ENCODE measurements around the gene CLK2.
"Not testable (repeated sequence)": the region's sequence is repeated elsewhere in the genome, so short reads cannot be mapped to it uniquely, and the experiment has no call there.

The CLK2 gene

GRCh38 chr1:155254228-155254713, 19.0 kb downstream of the CLK2 start:
- H3K27ac ChIP-seq (ENCODE audit: low read depth, low read length) = peak overlapping the region; percentile 98
- peaks cover 9 to 45% (median 33%) of the 10 kb centered on the region in 5 donors for H3K4me1 ChIP-seq (ENCODE audit: control insufficient read depth in 5 of 5, insufficient read depth in 5 of 5, low read length in 5 of 5)
- peaks cover 2 to 19% (median 17%) of the 10 kb centered on the region in 5 donors for H3K36me3 ChIP-seq (ENCODE audit: control insufficient read depth in 5 of 5, insufficient read depth in 5 of 5, low read length in 5 of 5)
- peak overlapping the region in 4 of 5 donors; percentile 82 to 98 (median 95) for H3K9ac ChIP-seq (ENCODE audit: low read length in 5 of 5)
- no peaks in the 10 kb centered on the region for H3K9me3 ChIP-seq (ENCODE audit: control insufficient read depth in 5 of 5, low read length in 5 of 5)
- peak overlapping the region; percentile 42 to 88 (median 76) for H3K4me3 ChIP-seq (ENCODE audit: low read depth in 1 of 5, low read length in 5 of 5)
- no peaks in the 10 kb centered on the region for H3K27me3 ChIP-seq (ENCODE audit: control insufficient read depth in 5 of 5, insufficient read depth in 4 of 5, low read length in 5 of 5)

- Histone ChIP-seq H3K27me3 (ENCODE audit: control insufficient read depth in 5 of 5, insufficient read depth in 4 of 5, low read length in 5 of 5) (no peaks in the 10 kb centered on the region), H3K9me3 (ENCODE audit: control insufficient read depth in 5 of 5, low read length in 5 of 5) (no peaks in the 10 kb centered on the region), H3K4me1 (ENCODE audit: control insufficient read depth in 5 of 5, insufficient read depth in 5 of 5, low read length in 5 of 5) (peaks cover 9 to 45% (median 33%) of the 10 kb centered on the region in 5 donors), H3K9ac (ENCODE audit: low read length in 5 of 5) (peak overlapping the region in 2 of 5 donors; percentile 12 to 98), H3K4me3 (ENCODE audit: low read depth in 1 of 5, low read length in 5 of 5) (peak overlapping the region in 4 of 5 donors; percentile 10 to 88 (median 46)), H3K27ac (ENCODE audit: low read depth, low read length) (no peak overlapping the region), H3K36me3 (ENCODE audit: control insufficient read depth in 5 of 5, insufficient read depth in 5 of 5, low read length in 5 of 5) (peaks cover 2 to 18% (median 16%) of the 10 kb centered on the region in 5 donors)
Observed at GRCh38 chr1:155253797-155254196, 19.5 kb downstream of the CLK2 start.

DNA sequence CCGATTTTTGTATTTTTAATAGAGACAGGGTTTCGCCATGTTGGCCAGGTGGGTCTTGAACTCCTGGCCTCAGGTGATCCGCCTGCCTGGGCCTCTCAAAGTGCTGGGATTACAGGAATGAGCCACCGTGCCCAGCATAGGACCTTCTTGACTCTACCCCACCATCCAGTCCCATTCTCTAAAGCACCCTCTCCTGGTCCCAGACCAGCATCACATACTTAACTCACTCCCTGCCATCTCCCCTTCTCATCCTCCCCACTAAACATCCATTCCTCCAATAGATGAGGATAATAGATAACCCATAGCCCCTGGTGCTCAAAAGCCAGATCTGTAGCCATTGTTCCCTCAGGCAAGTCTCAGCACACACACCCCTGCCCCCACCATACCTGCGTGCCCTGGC, 20.1 kb downstream of the CLK2 start:
- Histone ChIP-seq H3K27me3 (ENCODE audit: control insufficient read depth in 5 of 5, insufficient read depth in 4 of 5, low read length in 5 of 5) (no peaks in the 10 kb centered on the region), H3K9ac (ENCODE audit: low read length in 5 of 5) (no peak overlapping the region), H3K4me1 (ENCODE audit: control insufficient read depth in 5 of 5, insufficient read depth in 5 of 5, low read length in 5 of 5) (peaks cover 9 to 45% (median 33%) of the 10 kb centered on the region in 5 donors), H3K4me3 (ENCODE audit: low read depth in 1 of 5, low read length in 5 of 5) (no peak overlapping the region), H3K27ac (ENCODE audit: low read depth, low read length) (no peak overlapping the region), H3K9me3 (ENCODE audit: control insufficient read depth in 5 of 5, low read length in 5 of 5) (no peaks in the 10 kb centered on the region), H3K36me3 (ENCODE audit: control insufficient read depth in 5 of 5, insufficient read depth in 5 of 5, low read length in 5 of 5) (peaks cover 0 to 17% (median 13%) of the 10 kb centered on the region in 5 donors)

- H3K27me3 ChIP-seq (ENCODE audit: control insufficient read depth in 5 of 5, insufficient read depth in 4 of 5, low read length in 5 of 5) = no peaks in the 10 kb centered on the region
- H3K4me1 ChIP-seq (ENCODE audit: control insufficient read depth in 5 of 5, insufficient read depth in 5 of 5, low read length in 5 of 5) = peaks cover 9 to 43% (median 33%) of the 10 kb centered on the region in 5 donors
- no peak overlapping the region for H3K4me3 ChIP-seq (ENCODE audit: low read depth in 1 of 5, low read length in 5 of 5)
- H3K36me3 ChIP-seq (ENCODE audit: control insufficient read depth in 5 of 5, insufficient read depth in 5 of 5, low read length in 5 of 5) = peaks cover 0 to 19% (median 7%) of the 10 kb centered on the region in 5 donors
- H3K9ac ChIP-seq (ENCODE audit: low read length in 5 of 5) = no peak overlapping the region
- no peaks in the 10 kb centered on the region for H3K9me3 ChIP-seq (ENCODE audit: control insufficient read depth in 5 of 5, low read length in 5 of 5)
- H3K27ac ChIP-seq (ENCODE audit: low read depth, low read length) = no peak overlapping the region
Observed at GRCh38 chr1:155251566-155251965, 21.7 kb downstream of the CLK2 start.

GRCh38 chr1:155250633-155251449, 22.5 kb downstream of the CLK2 start:
- H3K36me3 ChIP-seq (ENCODE audit: control insufficient read depth in 5 of 5, insufficient read depth in 5 of 5, low read length in 5 of 5) = peaks cover 0 to 16% (median 7%) of the 10 kb centered on the region in 5 donors
- no peaks in the 10 kb centered on the region for H3K27me3 ChIP-seq (ENCODE audit: control insufficient read depth in 5 of 5, insufficient read depth in 4 of 5, low read length in 5 of 5)
- H3K4me1 ChIP-seq (ENCODE audit: control insufficient read depth in 5 of 5, insufficient read depth in 5 of 5, low read length in 5 of 5) = peaks cover 7 to 36% (median 28%) of the 10 kb centered on the region in 5 donors
- H3K27ac ChIP-seq (ENCODE audit: low read depth, low read length) = no peak overlapping the region
- peak overlapping the region in 4 of 5 donors; percentile 1 to 69 (median 68) for H3K9ac ChIP-seq (ENCODE audit: low read length in 5 of 5)
- peak overlapping the region in 4 of 5 donors; percentile 32 to 65 (median 48) for H3K4me3 ChIP-seq (ENCODE audit: low read depth in 1 of 5, low read length in 5 of 5)
- H3K9me3 ChIP-seq (ENCODE audit: control insufficient read depth in 5 of 5, low read length in 5 of 5) = no peaks in the 10 kb centered on the region

- no peaks in the 10 kb centered on the region for H3K9me3 ChIP-seq (ENCODE audit: control insufficient read depth in 5 of 5, low read length in 5 of 5)
- H3K4me3 ChIP-seq (ENCODE audit: low read depth in 1 of 5, low read length in 5 of 5) = peak overlapping the region in 4 of 5 donors; percentile 32 to 65 (median 48)
- H3K27ac ChIP-seq (ENCODE audit: low read depth, low read length) = no peak overlapping the region
- H3K27me3 ChIP-seq (ENCODE audit: control insufficient read depth in 5 of 5, insufficient read depth in 4 of 5, low read length in 5 of 5) = no peaks in the 10 kb centered on the region
- H3K4me1 ChIP-seq (ENCODE audit: control insufficient read depth in 5 of 5, insufficient read depth in 5 of 5, low read length in 5 of 5) = peaks cover 6 to 31% (median 25%) of the 10 kb centered on the region in 5 donors
- H3K36me3 ChIP-seq (ENCODE audit: control insufficient read depth in 5 of 5, insufficient read depth in 5 of 5, low read length in 5 of 5) = peaks cover 0 to 16% (median 7%) of the 10 kb centered on the region in 5 donors
- peak overlapping the region in 4 of 5 donors; percentile 1 to 69 (median 68) for H3K9ac ChIP-seq (ENCODE audit: low read length in 5 of 5)
Observed at GRCh38 chr1:155250246-155250632, 23.1 kb downstream of the CLK2 start.

- Histone ChIP-seq H3K36me3 (ENCODE audit: control insufficient read depth in 5 of 5, insufficient read depth in 5 of 5, low read length in 5 of 5) (peaks cover 0 to 16% (median 7%) of the 10 kb centered on the region in 5 donors), H3K9me3 (ENCODE audit: control insufficient read depth in 5 of 5, low read length in 5 of 5) (no peaks in the 10 kb centered on the region), H3K27ac (ENCODE audit: low read depth, low read length) (no peak overlapping the region), H3K9ac (ENCODE audit: low read length in 5 of 5) (no peak overlapping the region), H3K27me3 (ENCODE audit: control insufficient read depth in 5 of 5, insufficient read depth in 4 of 5, low read length in 5 of 5) (peaks cover 0 to 3% (median 0%) of the 10 kb centered on the region in 5 donors), H3K4me1 (ENCODE audit: control insufficient read depth in 5 of 5, insufficient read depth in 5 of 5, low read length in 5 of 5) (peaks cover 5 to 34% (median 23%) of the 10 kb centered on the region in 5 donors), H3K4me3 (ENCODE audit: low read depth in 1 of 5, low read length in 5 of 5) (no peak overlapping the region)
Observed at GRCh38 chr1:155247667-155248553, 25.4 kb downstream of the CLK2 start.

- not testable (repeated sequence) for H3K4me3 ChIP-seq (ENCODE audit: low read depth in 1 of 5, low read length in 5 of 5); H3K27me3 ChIP-seq (ENCODE audit: control insufficient read depth in 5 of 5, insufficient read depth in 4 of 5, low read length in 5 of 5); H3K27ac ChIP-seq (ENCODE audit: low read depth, low read length); H3K9ac ChIP-seq (ENCODE audit: low read length in 5 of 5); H3K9me3 ChIP-seq (ENCODE audit: control insufficient read depth in 5 of 5, low read length in 5 of 5)
- peaks cover 0 to 16% (median 7%) of the 10 kb centered on the region in 5 donors for H3K36me3 ChIP-seq (ENCODE audit: control insufficient read depth in 5 of 5, insufficient read depth in 5 of 5, low read length in 5 of 5)
- peaks cover 5 to 37% (median 23%) of the 10 kb centered on the region in 5 donors for H3K4me1 ChIP-seq (ENCODE audit: control insufficient read depth in 5 of 5, insufficient read depth in 5 of 5, low read length in 5 of 5)
Observed at GRCh38 chr1:155246796-155247195, 26.5 kb downstream of the CLK2 start.

DNA sequence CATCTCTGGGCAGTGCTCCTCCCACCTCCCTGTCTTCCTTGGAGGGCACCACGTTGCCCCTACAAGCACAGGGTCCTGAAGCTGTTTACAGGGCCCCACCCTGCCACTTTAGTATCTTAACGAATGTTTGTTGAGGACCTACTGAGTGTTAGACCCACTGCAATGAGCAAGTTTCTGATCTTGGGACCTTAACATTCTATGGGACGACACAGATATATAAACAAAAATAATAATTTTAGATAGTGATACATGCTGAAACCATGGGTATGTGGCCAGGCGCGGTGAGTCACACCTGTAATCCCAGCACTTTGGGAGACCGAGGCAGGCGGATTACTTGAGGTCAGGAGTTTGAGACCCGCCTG, 28.2 kb downstream of the CLK2 start:
- peaks cover 4 to 42% (median 27%) of the 10 kb centered on the region in 5 donors for H3K4me1 ChIP-seq (ENCODE audit: control insufficient read depth in 5 of 5, insufficient read depth in 5 of 5, low read length in 5 of 5)
- no peaks in the 10 kb centered on the region for H3K9me3 ChIP-seq (ENCODE audit: control insufficient read depth in 5 of 5, low read length in 5 of 5)
- peak overlapping the region; percentile 56 for H3K27ac ChIP-seq (ENCODE audit: low read depth, low read length)
- H3K9ac ChIP-seq (ENCODE audit: low read length in 5 of 5) = peak overlapping the region in 4 of 5 donors; percentile 10 to 78 (median 58)
- H3K27me3 ChIP-seq (ENCODE audit: control insufficient read depth in 5 of 5, insufficient read depth in 4 of 5, low read length in 5 of 5) = peaks cover 0 to 3% (median 0%) of the 10 kb centered on the region in 5 donors
- H3K4me3 ChIP-seq (ENCODE audit: low read depth in 1 of 5, low read length in 5 of 5) = peak overlapping the region; percentile 77 to 90 (median 80)
- H3K36me3 ChIP-seq (ENCODE audit: control insufficient read depth in 5 of 5, insufficient read depth in 5 of 5, low read length in 5 of 5) = peaks cover 0 to 16% (median 7%) of the 10 kb centered on the region in 5 donors
